Left lung (tissue), 10 donors: ENCODE data around the gene NINJ2. TPM values are rescaled to one million over a fixed set of nuclear protein-coding genes. Genes with fewer than 3 reads are reported as not detected.

ENCODE experiments used
- ATAC-seq: fragments of 200-7000 bp; cut with Tn5 transposase; one replicate; pipeline ENCODE4 v1.9.1; 2020; ENCODE audit warnings: moderate library complexity
- DNase-seq, 4 donors: peaks; one replicate each; pipeline ENCODE4 v3.0.0-alpha.2; 2013 to 2020
- H3K27ac ChIP-seq, 2 donors: fragments of 200-600 bp; sonication (generic) in 1 of 2; one replicate each; pipeline versions ENCODE4 v1.5.0 to v1.8.0; 2020 to 2021
- H3K27me3 ChIP-seq, 2 donors: fragments of 200-600 bp; sonication (generic) in 1 of 2; one replicate each; pipeline versions ENCODE4 v1.5.0 to v1.8.0; 2020 to 2021
- H3K36me3 ChIP-seq, 2 donors: fragments of 200-600 bp; sonication (generic) in 1 of 2; one replicate each; pipeline versions ENCODE4 v1.5.0 to v1.8.0; 2020 to 2021
- H3K4me1 ChIP-seq, 2 donors: fragments of 200-600 bp; one replicate each; pipeline ENCODE4 v1.8.0; 2021
- H3K4me3 ChIP-seq, 2 donors: fragments of 200-600 bp; sonication (generic) in 1 of 2; one replicate each; pipeline versions ENCODE4 v1.5.0 to v1.8.0; 2020 to 2021; ENCODE audit warnings: mild to moderate bottlenecking in 1 of 2
- H3K9me3 ChIP-seq, 2 donors: fragments of 200-600 bp; sonication (generic) in 1 of 2; one replicate each; pipeline versions ENCODE4 v1.5.0 to v1.8.0; 2020 to 2021
- CTCF ChIP-seq, 2 donors: fragments of 200-600 bp; sonication (generic) in 1 of 2; IDR thresholded peaks; one replicate each; pipeline versions ENCODE4 v1.5.0 to v1.8.0; 2021; ENCODE audit warnings: antibody characterized with exemption in 2 of 2
- intact Hi-C, 2 donors: fragments of 100-400 bp; cut with DNase I; formaldehyde crosslinking; loops; one replicate each; pipeline versions ENCODE4 v1.11.2 to v1.14.2; 2022
- polyA plus RNA-seq, 6 donors: library from polyadenylated mRNA; unstranded; fragments of 120-200 nt; gene quantifications; one replicate each; pipeline ENCODE4 v1.2.1, GENCODE V29; 2013; ENCODE audit not compliant: insufficient read length in 6 of 6
- total RNA-seq, 2 donors: library from RNA; stranded (reverse); fragmentation: NEBNext Ultra II Directional; extraction: Animal tissue kit (Norgen Biotek cat#: 25700); gene quantifications; one replicate each; pipeline ENCODE4 v1.2.1, GENCODE V29; 2021
- donor health status: DM: no; HTN: yes; CAD: no.
- donor health status: DM: no; HTN: no; CAD: no.

Gene NINJ2
- total and polyA plus RNA-seq, 8 donors: 1.2 to 18.0 (median 2.8) TPM

GRCh38 chr12:601976-602699 lies 61.1 kb downstream of the NINJ2 start:
- no peaks in the 10 kb centered on the region for H3K27me3 ChIP-seq
- TF ChIP-seq CTCF (IDR thresholded peaks at IDR 0.05): no peak
- no peaks in the 10 kb centered on the region for H3K36me3 ChIP-seq
- ATAC-seq (no peak), DNase-seq (no peak)
- peaks cover 0 to 30% of the 10 kb centered on the region in 2 donors for H3K4me1 ChIP-seq
- no peak overlapping the region for H3K4me3 ChIP-seq
- intact Hi-C loops: no loop called here
- H3K9me3 ChIP-seq: no peaks in the 10 kb centered on the region
- no peak overlapping the region for H3K27ac ChIP-seq

- Histone ChIP-seq H3K9me3 (no peaks in the 10 kb centered on the region), H3K27me3 (no peaks in the 10 kb centered on the region), H3K4me1 (peaks cover 0 to 14% of the 10 kb centered on the region in 2 donors), H3K36me3 (no peaks in the 10 kb centered on the region), H3K27ac (no peak overlapping the region), H3K4me3 (no peak overlapping the region)
- DNase-seq: no peak
- no peak for TF ChIP-seq CTCF (IDR thresholded peaks at IDR 0.05)
- intact Hi-C loops: no loop called here
- no peak for ATAC-seq
Observed at GRCh38 chr12:599756-600155, 63.5 kb downstream of the NINJ2 start.

GRCh38 chr12:597926-598568 lies 65.2 kb downstream of the NINJ2 start:
- Histone ChIP-seq H3K27ac (peak overlapping the region in 1 of 2 donors; percentile 25), H3K4me3 (no peak overlapping the region), H3K9me3 (no peaks in the 10 kb centered on the region), H3K27me3 (no peaks in the 10 kb centered on the region), H3K36me3 (no peaks in the 10 kb centered on the region), H3K4me1 (peaks cover 0 to 31% of the 10 kb centered on the region in 2 donors)
- intact Hi-C loops: no loop called here
- ATAC-seq (peak; percentile 93), DNase-seq (no peak)
- no peak for TF ChIP-seq CTCF (IDR thresholded peaks at IDR 0.05)

- peak overlapping the region in 1 of 2 donors; percentile 38 for H3K27ac ChIP-seq
- no peak for TF ChIP-seq CTCF (IDR thresholded peaks at IDR 0.05)
- no peaks in the 10 kb centered on the region for H3K36me3 ChIP-seq
- intact Hi-C loops: no loop called here
- H3K4me1 ChIP-seq: peaks cover 0 to 34% of the 10 kb centered on the region in 2 donors
- no peak overlapping the region for H3K4me3 ChIP-seq
- ATAC-seq: no peak
- H3K9me3 ChIP-seq: no peaks in the 10 kb centered on the region
- DNase-seq: no peak
- H3K27me3 ChIP-seq: no peaks in the 10 kb centered on the region
Observed at GRCh38 chr12:593396-594270, 69.6 kb downstream of the NINJ2 start.
